Measurements from ENCODE around the gene CEBPZ. TPM values are rescaled to one million over a fixed set of nuclear protein-coding genes. Genes with fewer than 3 reads are reported as not detected.

The CEBPZ gene
- 47.8 TPM for total RNA-seq (2021; ENCODE audit: unreplicated experiment)
- polyA plus RNA-seq (2012), result 14.1 and 18.3 TPM in 2 replicates
- Bru-seq, nascent RNA, result percentile 94 among the genes with signal in this experiment
- percentile 90 among the genes with signal in this experiment for BruChase-seq, experiment 1, labeled RNA remaining after a 6-hour chase
- BruChase-seq, experiment 2, labeled RNA remaining after a 2-hour chase, result percentile 92 among the genes with signal in this experiment
- long read RNA-seq, transcript CEBPZ-201 (16 exons, 3,463 nt), result major isoform, 84 of 129 reads
- long read RNA-seq, partial matches to known transcripts, result 11 of 129 reads
- long read RNA-seq, other reads (novel, unspliced or antisense), result 34 of 129 reads

- Histone ChIP-seq H3K9ac (ENCODE audit: low read length) (peak within 1 kb of the TSS; percentile 95), H3K9me3 (ENCODE audit: control insufficient read depth in 1 of 2, insufficient read depth in 1 of 2, low read depth in 1 of 2, low read length in 2 of 2) (no peaks in the 10 kb centered on the region), H3K9me2 (ENCODE audit: insufficient read depth) (no peaks in the 10 kb centered on the region), H2AFZ (ENCODE audit: low read depth, low read length, poor library complexity, severe bottlenecking) (peak within 1 kb of the TSS; percentile 27), H3K4me3 (replicated peaks in 1 of 2; ENCODE audit: low read depth in 1 of 2, low read length in 2 of 2) (peak within 1 kb of the TSS; percentile 93 to 95), H3K27ac (ENCODE audit: low read depth, low read length) (peak within 1 kb of the TSS; percentile 57), H3K4me2 (ENCODE audit: low read length) (peak within 1 kb of the TSS; percentile 92), H3K27me3 (ENCODE audit: insufficient read depth, low read length) (no peaks in the 10 kb centered on the region), H3K36me3 (ENCODE audit: control insufficient read depth in 1 of 2, insufficient read depth in 2 of 2, low read length in 2 of 2) (peaks cover 19 to 22% of the 10 kb centered on the region in 2 experiments; a peak in 3 of 4 replicates), H4K20me1 (ENCODE audit: insufficient read depth) (peaks cover 10% of the 10 kb centered on the region; the same call in 1 of the 2 replicates), H3K79me2 (ENCODE audit: insufficient read depth, low read length) (peaks cover 90% of the 10 kb centered on the region), H3K4me1 (ENCODE audit: control insufficient read depth in 1 of 2, insufficient read depth in 2 of 2, low read length in 2 of 2) (peaks cover 14 to 23% of the 10 kb centered on the region in 2 experiments)
- ChIA-PET RAD21 (ENCODE audit: low non-redundant PET in 1 of 2, low total read pairs in 2 of 2, uncharacterized antibody in 2 of 2, unreplicated experiment in 2 of 2) (interaction anchor here in 1 of 2 experiments (0.6 kb wide), 1 partner anchor 228 kb away, joined by 3 read pairs; no protein-coding TSS in a partner anchor), POLR2A (interaction anchor here (1.0 kb wide), 1 partner anchor 20 kb away, joined by 4 read pairs; no protein-coding TSS in a partner anchor), CTCF (interaction anchor here (1.2 kb wide), 1 partner anchor 164 kb away, joined by 3 read pairs; no protein-coding TSS in a partner anchor)
- ATAC-seq (peak; percentile 93), DNase-seq (ENCODE audit: low read depth, low spot score) (peak; percentile 80)
- BruUV-seq (replicated peaks), result no TSS peak
- intact Hi-C loops (cut with micrococcal nuclease), result no loop called here
- TF ChIP-seq ATF3 (IDR thresholded peaks at IDR 0.05), result no peak
- no peak for TF ChIP-seq JUND (IDR thresholded peaks at IDR 0.05)
- TF ChIP-seq CEBPB (IDR thresholded peaks at IDR 0.05; ENCODE audit: low read depth), result peak; percentile 15; the same call in 1 of the 2 replicates
- peak; percentile 92 for TF ChIP-seq MAX (IDR thresholded peaks at IDR 0.05)
- TF ChIP-seq RAD21 (IDR thresholded peaks at IDR 0.05; ENCODE audit: low read depth), result no peak
- no peak for TF ChIP-seq REST (IDR thresholded peaks at IDR 0.05; ENCODE audit: low read depth)
- no peak for TF ChIP-seq ZBTB33 (IDR thresholded peaks at IDR 0.05; ENCODE audit: extremely low read depth, insufficient replicate concordance, low read length)
- TF ChIP-seq ZFX (IDR thresholded peaks at IDR 0.05), result no peak
- peak; percentile 75 for TF ChIP-seq ELF1 (IDR thresholded peaks at IDR 0.05; ENCODE audit: borderline replicate concordance, low read depth)
- peak; percentile 28; the same call in 1 of the 2 replicates for TF ChIP-seq CBX3 (IDR thresholded peaks at IDR 0.05; ENCODE audit: low read depth)
- no peak for TF ChIP-seq ZNF274 (IDR thresholded peaks at IDR 0.05; ENCODE audit: low read depth, low read length)
- no peak for TF ChIP-seq EZH2phosphoT487 (IDR thresholded peaks at IDR 0.05; ENCODE audit: borderline replicate concordance)
- no peak for TF ChIP-seq CTCF (IDR thresholded peaks at IDR 0.05 in 2 of 3, conservative IDR thresholded peaks at IDR 0.05 in 1 of 3; ENCODE audit: borderline replicate concordance in 1 of 3, insufficient read depth in 1 of 3, low read depth in 2 of 3, low read length in 2 of 3)
- peak; percentile 94 for TF ChIP-seq YY1 (IDR thresholded peaks at IDR 0.05; ENCODE audit: extremely low read depth, insufficient replicate concordance, low read depth, low read length)
Observed at GRCh38 chr2:37231241-37232130, at the start of gene CEBPZ, which contains the start of gene NDUFAF7. CEBPZ (minus strand) TSS chr2:37231596; CDS start chr2:37231567, 29 bp downstream. NDUFAF7 (plus strand) TSS chr2:37231658; CDS start chr2:37231706, 48 bp downstream.
